Right atrium auricular region (tissue), 2 donors: Measurements from ENCODE around the gene IFTAP. TPM values are rescaled to one million over a fixed set of nuclear protein-coding genes. Genes with fewer than 3 reads are reported as not detected.

Source experiments
- DNase-seq: peaks from one replicate; pipeline ENCODE4 v3.0.0-alpha.2; 2019; ENCODE audit warnings: low spot score
- H3K27ac ChIP-seq, 2 donors: fragments of 200-600 bp; sonication (generic); 1 replicate in 1 of 2; 2 replicates in 1 of 2; pipeline ENCODE4 v1.5.1; 2016 to 2019
- H3K27me3 ChIP-seq, 2 donors: fragments of 200-600 bp; sonication (generic); one replicate each; pipeline versions ENCODE4 v1.5.1 to v1.6.0; 2017 to 2019
- H3K36me3 ChIP-seq: fragments of 200-600 bp; sonication (generic); one replicate; pipeline ENCODE4 v1.5.1; 2016
- H3K4me1 ChIP-seq, 2 donors: fragments of 200-600 bp; sonication (generic); one replicate each; pipeline versions ENCODE4 v1.5.1 to v1.6.0; 2017 to 2019
- H3K4me3 ChIP-seq, 2 donors: fragments of 200-600 bp; sonication (generic); 1 replicate in 1 of 2; 2 replicates in 1 of 2; pipeline ENCODE4 v1.5.1; 2017 to 2019; ENCODE audit warnings: mild to moderate bottlenecking in 1 of 2, moderate library complexity in 1 of 2
- H3K9me3 ChIP-seq, 2 donors: fragments of 200-600 bp; sonication (generic); one replicate each; pipeline ENCODE4 v1.5.1; 2019
- CTCF ChIP-seq, 2 donors: fragments of 200-600 bp; sonication (generic); IDR thresholded peaks; one replicate each; pipeline ENCODE4 v1.5.1; 2019; ENCODE audit warnings: antibody characterized with exemption in 2 of 2
- total RNA-seq, 2 donors: library from RNA; depleted of rRNA; stranded (reverse); fragments of >200 nt; gene quantifications; one replicate each; pipeline ENCODE4 v1.1.0, GENCODE V29; 2016

The IFTAP gene
- total RNA-seq, 2 donors from 2014 or later = 37.7 to 47.9 TPM

GRCh38 chr11:36699271-36699670 is 105.0 kb downstream of the IFTAP start:
- no peak overlapping the region for H3K27ac ChIP-seq
- H3K36me3 ChIP-seq = no peaks in the 10 kb centered on the region
- no peak overlapping the region for H3K4me3 ChIP-seq
- TF ChIP-seq CTCF (IDR thresholded peaks at IDR 0.05) = no peak
- no peaks in the 10 kb centered on the region for H3K27me3 ChIP-seq
- no peaks in the 10 kb centered on the region for H3K4me1 ChIP-seq
- DNase-seq = no peak
- H3K9me3 ChIP-seq = no peaks in the 10 kb centered on the region

GRCh38 chr11:36700246-36700645 is 105.9 kb downstream of the IFTAP start:
- no peaks in the 10 kb centered on the region for H3K4me1 ChIP-seq
- H3K9me3 ChIP-seq = no peaks in the 10 kb centered on the region
- no peak overlapping the region for H3K27ac ChIP-seq
- no peak overlapping the region for H3K4me3 ChIP-seq
- no peak for TF ChIP-seq CTCF (IDR thresholded peaks at IDR 0.05)
- no peak for DNase-seq
- no peaks in the 10 kb centered on the region for H3K36me3 ChIP-seq
- H3K27me3 ChIP-seq = no peaks in the 10 kb centered on the region

DNA sequence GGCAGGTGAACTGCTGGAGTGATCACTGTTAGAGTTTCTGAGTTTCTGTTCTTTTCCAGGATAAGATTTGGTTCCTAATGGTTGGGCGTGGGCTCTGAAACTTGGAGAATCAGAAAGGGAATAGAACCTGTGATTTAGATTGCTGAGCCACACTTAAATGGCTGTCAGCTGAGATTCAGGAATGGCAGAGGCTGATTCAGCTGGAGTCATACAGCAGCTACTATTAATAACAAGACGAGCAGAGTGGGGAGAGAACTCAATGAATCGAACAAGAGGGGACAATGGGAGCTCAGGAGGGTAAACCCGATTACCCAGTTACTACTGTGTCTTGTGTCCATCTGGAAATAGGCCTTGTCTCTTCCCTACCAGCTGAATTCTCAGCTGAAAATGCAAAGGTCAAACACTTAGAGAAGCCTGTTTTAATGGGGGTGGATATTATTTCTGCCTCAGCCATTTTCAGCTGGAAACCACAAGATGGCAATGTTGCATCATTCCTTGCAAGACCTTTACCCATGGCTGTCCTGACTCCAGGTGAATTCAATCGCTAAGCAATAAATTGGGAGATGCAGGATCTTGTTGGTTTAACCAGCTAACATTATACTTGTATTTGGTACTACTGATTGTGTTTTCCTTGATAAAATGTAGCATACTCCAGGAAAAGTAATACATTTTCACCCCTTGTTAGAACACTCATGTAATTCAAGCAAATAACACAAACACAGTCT is 108.2 kb downstream of the IFTAP start:
- Histone ChIP-seq H3K9me3 (no peaks in the 10 kb centered on the region), H3K27me3 (no peaks in the 10 kb centered on the region), H3K36me3 (no peaks in the 10 kb centered on the region), H3K4me1 (no peaks in the 10 kb centered on the region), H3K27ac (peak overlapping the region; percentile 37 to 40), H3K4me3 (no peak overlapping the region)
- no peak for DNase-seq
- peak; percentile 44 to 88 for TF ChIP-seq CTCF (IDR thresholded peaks at IDR 0.05)

GRCh38 chr11:36703055-36703404 is 108.7 kb downstream of the IFTAP start:
- Histone ChIP-seq H3K9me3 (no peaks in the 10 kb centered on the region), H3K27me3 (no peaks in the 10 kb centered on the region), H3K4me1 (no peaks in the 10 kb centered on the region), H3K36me3 (no peaks in the 10 kb centered on the region), H3K27ac (no peak overlapping the region), H3K4me3 (no peak overlapping the region)
- no peak for DNase-seq
- TF ChIP-seq CTCF (IDR thresholded peaks at IDR 0.05) = no peak

Other genes starting within 250 kb of the IFTAP start
- gene TRAF6, start 84.2 kb upstream of the IFTAP start, total RNA-seq = 10 to 100 TPM in 1 of 2 donors, 1 to 10 TPM in 1; 10.0 to 10.7 TPM
- gene RAG1, start 26.5 kb upstream of the IFTAP start, total RNA-seq = 1 to 10 TPM in 1 of 2 donors, under 1 TPM in 1; 0.41 to 1.5 TPM
- gene RAG2, start 3.7 kb downstream of the IFTAP start, total RNA-seq = not detected